T-helper 2 cell (primary cell): ENCODE measurements around the gene SLC25A47.
"Not testable (repeated sequence)": the region's sequence is repeated elsewhere in the genome, so short reads cannot be mapped to it uniquely, and the experiment has no call there.

ENCODE experiments used
- DNase-seq, 5 experiments: peaks; one replicate each; pipeline versions ENCODE4 v3.0.0 to v3.0.0-alpha.2; 2012 to 2022

Gene SLC25A47

DNA sequence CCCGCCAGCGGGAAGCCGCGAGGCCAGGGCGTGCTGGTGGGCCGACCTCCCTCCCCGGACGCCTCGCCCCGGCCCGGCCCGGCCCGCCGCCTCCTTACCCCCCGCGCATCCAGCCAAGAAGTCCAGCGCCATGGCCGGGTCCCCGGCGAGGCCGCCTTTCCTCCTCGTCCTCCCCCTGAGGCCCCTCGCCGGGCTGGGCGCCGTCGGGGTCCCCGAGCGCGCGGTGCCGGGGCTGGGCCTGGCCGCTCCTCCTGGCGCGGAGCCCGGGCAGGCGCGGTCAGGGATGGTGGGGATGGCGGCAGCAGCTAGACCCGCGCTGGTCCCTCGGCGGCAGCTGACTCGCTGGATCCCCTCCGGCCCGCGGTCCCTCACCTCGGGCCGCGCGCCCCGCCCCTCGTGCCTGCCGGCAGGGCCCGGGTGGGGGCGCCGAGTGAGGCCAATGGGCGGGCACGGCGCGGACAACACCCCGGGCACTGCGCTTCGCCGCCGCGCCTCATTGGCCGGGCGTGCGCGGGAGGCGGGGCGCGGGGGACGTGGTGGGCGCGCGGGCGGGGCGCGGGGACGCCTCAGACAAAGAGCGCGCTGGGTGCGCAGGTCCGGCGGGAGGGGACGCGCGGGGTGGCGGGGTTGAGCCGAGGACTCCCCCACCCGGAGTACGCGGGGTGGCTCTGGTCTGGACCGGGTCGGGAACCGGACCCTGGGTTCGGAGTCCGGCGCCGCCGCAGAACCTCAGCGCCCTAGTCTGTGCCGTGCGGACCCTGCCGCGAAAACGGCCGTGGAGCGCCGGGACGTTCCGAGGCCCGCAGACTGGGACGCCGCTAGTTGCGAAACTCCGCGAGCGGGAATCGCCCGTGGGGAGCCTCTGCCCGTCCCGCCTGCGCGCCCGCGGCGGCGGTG is 16.8 kb upstream of the SLC25A47 start, which contains the start of gene SLC25A29:
TSS of gene SLC25A29 (minus strand) at position 344 of the 897 bp plus-strand sequence. CDS start at position 132, 212 bp downstream.
- DNase-seq, result peak; percentile 38 to 91 (median 62)

DNA sequence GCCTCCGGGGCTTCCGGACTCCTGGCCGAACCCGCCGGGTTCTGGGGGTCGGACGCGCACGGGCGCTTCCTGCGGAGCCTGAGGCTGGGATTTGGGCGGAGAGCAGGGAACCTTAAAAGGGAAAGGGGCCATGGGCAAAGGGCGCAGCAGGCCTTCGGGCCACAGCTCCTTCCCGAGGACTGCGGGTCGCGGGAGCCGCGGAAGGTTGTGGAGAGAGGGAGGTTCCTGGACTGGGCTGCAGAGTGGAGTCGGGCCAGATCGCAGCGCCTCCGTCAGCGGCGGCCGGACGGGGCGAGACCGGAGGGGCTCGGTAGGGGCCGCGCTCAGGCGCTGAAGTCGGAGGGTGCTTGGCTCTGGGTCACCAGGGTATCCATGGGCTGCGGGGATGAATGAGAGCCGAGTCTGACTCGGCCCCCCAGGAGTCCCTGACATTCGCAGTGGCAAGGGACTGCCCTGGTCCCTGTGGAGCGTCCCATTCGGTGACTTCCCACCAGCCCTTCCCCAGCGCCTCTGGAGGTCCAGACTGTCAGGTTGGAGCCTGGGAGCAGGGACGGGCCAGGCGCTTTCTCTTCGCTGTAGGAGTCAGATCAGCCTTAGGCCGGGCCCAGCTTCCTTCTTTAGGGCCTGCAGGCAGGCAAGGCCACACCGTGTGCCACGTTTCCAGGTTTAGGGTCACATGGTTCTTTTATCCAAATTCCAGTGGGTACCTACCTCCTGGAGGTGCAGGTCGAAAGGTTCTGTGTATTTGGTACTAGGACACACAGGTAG is 16.0 kb upstream of the SLC25A47 start:
- DNase-seq, result no peak

DNA sequence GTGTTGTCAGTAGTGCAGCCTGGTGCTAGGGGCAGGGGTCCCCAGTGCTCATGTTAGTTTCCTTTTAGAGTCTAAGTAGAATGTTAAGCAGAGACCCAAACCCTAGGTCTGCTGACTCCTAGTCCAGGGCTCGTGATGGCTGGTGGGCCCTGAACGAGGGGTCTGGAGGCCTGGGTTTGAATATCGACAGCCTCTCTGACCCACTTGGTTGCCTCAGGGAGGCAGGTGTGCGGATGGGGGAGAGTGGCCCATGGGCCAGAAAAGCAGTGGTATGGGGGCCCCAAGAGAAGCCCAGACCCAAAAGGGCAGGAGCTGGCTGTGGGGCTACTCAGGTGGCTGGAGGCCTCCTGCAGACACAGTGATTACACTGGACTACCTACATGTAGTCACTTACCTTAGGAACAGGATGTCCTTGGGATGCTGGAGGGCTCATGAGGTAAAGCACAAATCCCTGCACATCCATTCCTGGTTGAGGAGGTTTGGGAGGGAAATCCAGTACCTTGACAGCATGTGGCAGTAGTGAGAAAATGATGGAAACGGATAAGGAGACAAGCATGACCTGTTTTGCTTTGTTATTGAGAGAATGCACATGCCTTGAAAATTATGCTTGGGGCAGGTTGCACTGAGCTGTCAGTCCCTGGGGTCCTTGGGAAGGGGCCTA is 15.2 kb upstream of the SLC25A47 start:
- no peak for DNase-seq

DNA sequence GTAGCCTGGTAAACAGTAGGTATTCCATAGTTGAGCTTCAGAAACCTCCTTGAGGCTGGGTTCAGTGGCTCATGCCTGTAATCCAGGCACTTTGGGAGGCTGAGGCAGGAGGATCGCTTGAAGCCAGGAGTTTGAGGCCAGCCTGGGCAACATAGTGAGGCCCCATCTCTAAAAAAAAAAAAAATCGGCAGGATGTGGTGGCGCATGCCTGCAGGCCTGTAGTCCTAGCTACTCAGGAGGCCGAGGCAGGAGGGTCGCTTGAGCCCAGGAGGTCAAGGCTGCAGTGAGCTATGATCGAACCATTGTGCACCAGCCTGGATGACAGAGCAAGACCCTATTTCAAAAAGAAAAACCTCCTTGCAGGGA is 14.7 kb upstream of the SLC25A47 start:
- DNase-seq, result not testable (repeated sequence)

DNA sequence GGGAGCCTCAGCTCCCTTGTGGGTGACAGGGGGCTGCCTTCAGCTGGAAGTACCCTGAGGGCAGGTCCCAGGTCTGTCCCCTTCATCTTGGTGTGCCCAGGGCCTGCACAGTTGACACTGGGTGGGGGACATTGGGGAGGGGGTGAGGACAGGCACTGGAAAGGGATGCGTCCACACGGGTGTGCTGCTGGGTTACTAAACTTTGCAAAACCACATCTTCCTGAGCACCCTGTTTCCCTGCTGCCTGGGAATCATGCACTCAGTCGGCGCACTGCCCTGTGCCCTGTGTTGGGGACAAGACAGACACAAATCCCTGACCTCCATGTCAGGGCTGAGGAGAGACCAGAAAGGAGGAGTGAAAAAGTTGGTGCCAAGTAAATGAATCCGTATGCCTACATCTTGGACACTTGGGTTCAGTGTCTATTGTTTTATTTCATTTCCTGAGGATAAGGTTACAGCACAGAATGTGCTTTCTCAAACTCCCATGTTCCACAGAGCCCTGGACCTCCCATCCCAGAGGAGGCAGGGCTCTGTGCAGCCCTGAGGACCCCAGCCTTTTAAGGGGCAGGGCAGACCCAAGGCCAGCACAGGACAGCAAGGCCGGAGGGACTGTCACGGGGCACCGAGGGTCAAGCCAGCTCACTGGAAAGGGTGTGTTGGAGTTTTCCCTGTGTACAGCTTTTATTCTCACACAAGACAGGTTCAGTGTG is 14.0 kb upstream of the SLC25A47 start:
- no peak for DNase-seq

DNA sequence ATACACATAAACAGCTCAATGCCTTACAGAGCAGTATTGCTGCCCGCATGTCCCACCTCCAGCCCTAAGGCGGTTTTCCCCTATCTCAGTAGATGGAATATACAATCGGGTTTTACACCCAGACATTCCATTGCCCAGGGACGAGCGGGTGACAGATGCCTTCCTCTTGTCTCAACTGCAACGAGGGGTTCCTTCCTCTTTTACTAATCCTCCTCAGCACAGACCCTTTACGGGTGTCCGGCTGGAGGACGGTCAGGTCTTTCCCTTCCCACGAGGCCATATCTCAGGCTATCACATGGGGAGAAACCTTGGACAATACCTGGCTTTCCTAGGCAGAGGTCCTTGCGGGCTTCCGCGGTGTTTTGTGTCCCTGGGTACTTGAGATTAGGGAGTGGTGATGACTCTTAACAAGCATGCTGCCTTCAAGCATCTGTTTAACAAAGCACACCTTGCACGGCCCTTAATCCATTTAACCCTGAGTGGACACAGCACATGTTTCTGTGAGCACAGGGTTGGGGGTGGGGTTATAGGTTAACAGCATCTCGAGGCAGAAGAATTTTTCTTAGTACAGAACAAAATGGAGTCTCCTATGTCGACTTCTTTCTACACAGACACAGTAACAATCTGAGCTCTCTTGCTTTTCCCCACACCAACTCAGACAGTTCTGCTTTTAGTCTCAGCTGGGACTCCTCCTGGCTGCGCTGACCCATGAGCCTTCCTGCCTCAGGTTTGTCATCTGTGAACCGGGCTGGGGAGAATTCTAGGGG is 10.8 kb upstream of the SLC25A47 start:
- not testable (repeated sequence) for DNase-seq

DNA sequence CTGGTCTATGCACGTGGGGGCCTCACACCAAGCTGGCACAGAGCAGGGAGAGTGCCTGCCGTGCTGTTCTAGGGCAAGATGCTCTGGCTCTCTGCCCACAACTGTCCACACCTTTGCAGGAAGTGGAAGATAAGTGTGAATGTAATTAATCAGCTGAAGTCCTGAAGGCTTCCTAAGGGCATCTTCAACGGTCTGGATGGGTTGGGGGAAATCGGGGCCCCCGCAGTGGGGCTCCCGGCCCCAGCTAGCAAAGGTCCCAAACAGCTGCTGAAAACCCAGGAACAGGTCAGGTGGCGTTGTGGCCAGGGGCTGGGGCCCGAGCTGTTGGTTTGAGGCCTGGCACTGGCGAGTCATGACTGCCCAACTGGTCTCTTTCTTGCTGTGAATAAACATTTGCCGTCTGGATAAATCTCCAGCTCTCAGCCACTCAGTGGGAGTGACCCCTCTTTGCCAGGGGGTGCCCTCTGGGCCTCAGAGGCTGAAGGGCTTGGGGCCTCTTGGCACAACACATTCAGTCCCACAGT is 10.2 kb upstream of the SLC25A47 start:
- no peak for DNase-seq

DNA sequence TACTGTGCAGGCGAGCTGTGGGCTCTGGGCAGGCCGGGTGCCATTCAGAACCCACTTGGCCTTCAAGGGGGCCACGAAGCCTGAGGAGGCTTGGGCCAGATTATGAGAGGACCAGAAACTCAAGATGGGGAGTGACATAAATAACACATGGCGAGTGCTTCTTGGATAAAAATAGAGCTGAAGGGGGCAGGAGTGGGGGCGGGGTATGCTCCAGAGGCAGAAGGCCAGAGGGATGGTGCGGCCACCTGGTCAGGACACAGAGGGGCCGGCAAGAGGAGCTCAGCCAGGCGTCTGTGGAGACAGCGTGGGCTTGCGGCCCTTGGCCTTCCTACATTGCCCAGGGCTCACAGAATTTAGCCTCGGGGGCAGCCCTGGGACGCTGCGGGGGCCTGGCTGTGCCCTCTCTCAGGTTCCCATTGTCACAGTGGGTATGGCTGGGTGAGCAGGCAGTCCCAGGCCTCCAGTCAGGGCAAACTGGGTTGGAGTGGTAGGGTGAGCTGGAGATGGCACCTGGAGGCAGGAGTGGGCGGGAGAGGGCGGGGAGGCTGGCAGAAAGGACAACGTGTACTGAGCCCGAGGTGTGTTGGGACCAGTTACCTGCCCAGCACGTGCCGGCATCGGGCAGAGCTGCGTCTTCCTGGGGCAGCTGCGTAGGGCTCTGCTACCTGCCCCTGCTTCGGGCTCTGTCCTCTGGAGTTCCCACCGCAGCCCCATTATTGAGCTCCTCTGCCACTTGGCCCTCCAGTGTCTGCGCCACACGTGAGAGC is 9.5 kb upstream of the SLC25A47 start:
- no peak for DNase-seq

DNA sequence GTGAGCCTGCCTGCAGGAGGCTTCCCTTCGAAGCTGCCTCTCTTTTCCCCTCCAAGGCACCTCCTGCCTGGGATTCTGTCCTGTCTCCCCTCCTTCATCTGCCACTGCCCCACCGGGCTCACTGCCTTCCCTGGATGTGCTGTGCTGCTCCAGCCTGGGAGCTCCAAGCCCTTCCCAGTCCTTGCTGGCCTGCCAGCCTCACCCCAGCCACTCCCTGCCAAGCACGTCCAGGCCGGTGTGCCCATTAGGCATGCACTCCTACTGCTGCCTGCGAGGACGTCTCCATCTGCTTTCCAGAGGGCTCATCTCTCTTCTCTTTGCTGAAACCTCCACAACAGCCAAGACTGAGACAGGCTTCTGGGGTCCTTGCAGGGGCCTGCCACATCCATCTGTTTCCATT is 8.4 kb upstream of the SLC25A47 start:
- no peak for DNase-seq

DNA sequence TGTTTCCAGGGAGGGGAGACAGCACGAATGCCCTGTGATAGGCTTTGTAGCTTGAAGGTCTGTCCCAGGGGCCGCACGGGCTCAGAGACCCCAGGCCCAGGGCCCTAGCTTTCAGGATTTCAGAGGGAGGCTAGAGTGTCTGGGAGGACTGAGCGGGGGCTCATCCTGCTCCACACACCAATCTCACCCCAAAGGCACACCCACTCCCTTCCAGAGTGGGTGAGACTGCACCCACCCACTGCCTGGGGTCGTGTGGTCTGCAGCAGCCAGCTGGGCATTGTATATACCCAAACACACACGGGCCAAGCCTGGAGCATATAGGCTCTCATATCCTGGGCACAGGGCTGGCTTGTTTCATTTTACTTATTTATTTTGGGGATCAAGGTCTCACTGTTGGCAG is 5.8 kb upstream of the SLC25A47 start:
- DNase-seq, result no peak

DNA sequence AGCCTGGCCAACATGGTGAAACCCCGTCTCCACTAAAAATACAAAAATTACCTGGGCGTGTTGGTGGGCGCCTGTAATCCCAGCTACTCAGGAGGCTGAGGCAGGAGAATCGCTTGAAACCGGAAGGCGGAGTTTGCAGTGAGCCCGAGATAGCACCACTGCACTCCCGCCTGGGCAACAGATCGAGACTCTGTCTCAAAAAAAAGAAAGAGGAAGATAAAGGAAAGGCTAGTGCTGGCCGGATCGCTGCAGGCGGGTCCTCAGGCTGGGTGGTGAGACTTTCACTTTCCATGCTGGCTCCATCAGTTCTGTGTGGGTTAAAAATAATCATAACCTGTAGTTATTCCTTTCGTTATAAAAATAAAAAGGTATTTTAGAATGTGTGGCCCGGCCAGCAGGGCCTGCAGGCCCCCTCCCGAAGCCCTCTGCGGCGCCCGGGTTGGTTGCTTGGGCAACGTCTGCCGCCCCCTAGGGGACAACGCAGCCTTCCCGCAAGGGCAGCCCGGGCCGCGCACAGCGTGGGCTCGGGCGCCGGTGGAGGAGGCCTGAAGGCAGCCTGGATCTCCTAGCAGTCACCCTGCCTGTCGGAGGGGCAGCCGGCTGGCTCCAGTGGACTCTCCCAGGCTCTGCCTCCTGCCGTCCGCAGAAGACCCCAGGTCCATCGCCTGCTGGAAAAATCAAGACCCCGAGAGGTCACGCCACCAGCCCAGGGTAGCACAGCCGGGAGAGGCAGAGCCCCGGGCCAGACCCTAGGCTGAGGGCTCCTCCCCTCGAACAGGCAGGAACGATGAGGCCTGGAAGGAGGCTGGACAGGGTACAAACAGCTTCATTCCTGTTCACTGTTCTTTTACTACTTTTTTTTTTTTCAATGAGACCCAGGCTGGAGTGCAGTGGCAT is 5.0 kb upstream of the SLC25A47 start:
- peak; percentile 36 to 77 (median 50) for DNase-seq

DNA sequence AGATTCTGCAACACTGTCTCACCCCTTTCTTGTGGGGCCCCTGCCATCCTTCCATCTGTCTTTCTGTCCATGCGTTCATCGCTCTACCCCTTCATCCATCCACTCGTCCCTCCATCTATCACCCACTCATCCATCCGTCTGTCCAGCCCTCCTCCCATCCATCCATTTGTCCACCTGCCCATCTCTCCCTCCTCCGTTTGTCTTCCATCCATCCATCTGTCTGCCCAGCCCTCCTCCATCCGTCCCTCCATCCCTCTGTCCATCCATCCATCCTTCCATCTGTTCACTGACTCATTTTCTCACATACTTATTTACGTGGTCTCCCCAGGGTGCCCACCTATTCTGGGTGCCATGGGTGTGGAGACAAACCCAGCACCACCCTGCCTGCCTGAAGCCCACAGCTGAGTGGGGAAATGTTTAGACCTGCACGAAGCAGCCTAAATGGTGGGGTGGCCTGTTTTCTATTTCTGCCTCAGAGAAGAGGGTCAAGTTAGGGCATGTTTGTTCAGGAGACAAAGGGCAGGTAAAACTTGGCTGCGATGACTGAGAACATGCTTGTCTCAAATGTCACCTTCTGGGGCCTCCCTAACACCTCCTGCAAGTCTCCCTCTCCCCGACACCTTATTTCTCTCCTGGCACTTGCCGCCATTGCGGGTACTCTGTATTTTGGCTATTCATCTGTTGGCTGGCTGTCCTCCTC is 2.8 kb upstream of the SLC25A47 start:
- DNase-seq, result no peak

DNA sequence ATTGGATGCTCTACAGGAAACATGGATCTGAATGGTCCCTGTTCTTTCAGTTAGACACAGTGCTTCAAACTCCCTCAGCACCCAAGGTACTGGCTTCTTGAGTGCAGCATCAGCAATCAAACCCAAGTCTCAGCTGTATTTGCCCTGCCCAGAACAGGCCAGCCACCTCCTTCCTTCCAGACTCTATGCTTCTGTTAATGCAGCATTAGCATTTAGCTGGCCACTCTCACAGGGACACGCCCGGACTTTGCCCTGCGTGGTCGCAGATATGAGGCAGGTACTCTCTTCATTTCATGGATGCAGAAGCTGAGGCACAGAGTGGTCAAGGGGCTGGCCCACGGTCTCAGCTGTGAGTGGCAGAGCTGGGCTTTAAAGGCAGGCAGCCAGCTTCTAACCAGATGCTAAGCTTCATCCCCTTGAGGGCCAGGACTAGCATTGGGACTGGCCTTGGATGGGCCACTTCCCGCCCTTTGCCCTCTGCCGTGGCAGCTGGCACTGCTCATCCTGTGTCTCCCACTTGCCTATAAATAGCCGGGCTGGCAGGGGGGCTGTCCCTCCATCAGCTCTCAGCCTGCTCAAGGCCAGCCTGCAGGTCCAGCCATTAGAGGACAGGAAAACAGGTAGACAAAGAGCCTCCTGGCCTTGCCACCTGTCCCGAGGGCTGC is 1.5 kb upstream of the SLC25A47 start:
- no peak for DNase-seq

DNA sequence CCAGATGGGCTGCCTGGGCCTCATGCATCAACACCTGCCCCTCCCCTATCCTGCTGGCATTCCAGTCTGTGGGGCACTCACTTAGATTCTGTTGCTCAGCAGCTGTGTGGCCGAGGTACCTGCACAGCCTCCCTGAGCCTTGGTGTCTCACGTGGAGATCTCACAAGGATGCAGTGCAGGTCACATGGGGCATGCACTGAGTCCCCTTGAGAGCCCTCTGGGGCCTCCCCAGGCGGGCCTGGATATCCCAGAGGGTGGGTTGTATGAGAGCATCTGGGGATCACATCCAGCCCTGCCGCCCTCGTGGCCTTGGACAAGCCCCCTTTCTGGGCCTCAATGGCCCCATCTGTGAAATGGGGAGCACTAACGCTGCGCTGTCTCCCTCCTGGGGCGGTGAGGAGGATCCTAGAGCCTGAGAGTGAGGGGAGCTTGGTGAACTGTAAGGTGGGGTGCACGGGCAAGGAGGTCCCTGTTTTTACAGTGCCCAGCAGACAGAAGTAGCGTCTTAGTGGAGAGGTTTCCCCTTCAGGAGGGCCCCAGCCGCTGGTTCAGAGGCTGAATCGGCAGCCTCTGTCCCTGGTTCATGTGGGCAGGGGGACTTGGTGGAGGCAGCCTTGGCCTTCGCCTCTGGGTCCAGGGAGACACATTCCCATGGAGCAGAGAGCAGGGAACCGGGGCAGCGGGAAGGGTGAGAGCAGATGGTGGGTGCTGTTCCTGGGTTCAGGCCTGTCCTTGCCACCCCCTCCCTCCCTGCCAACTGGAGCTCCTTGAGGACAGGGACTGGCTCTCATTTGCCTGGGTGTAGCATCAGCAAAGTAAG is 791 bp upstream of the SLC25A47 start:
- no peak for DNase-seq

DNA sequence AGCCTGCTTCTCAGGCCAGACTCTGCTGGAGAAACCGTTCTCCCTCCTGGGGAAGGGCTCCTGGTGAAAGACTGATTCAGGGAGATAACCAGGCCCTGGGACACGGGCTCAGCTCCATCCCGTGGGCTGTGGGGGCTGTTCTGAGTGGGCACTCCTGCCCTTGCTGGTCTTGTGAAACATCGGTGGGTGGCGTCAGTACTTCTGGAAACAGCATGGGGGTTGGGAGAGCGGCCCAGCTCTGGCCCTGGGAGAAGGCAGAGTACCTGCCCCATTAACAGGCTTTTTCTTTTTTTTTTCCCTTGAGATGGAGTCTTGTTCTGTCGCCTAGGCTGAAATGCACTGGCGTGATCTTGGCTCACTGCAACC is 786 bp downstream of the SLC25A47 start:
- no peak for DNase-seq

DNA sequence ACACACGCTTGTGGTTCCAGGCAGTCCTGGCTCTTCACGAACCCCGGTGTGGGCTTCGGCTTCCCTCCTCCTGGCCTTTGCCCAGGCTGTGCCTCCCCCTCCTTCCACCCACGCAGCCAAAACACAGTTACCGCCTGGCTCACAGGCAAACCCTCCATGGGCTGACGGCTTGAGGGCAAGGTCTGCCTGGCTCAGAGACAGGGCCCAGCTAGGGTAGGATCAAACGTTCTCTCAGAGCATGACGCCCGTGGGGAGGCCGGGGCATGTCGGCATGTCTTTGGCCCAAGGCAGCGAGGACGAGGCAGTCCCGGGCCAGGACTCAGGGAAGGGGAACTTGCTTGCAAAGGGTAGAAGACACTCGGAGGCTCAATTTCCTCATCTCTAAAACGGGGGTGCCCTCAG is 2.1 kb downstream of the SLC25A47 start:
- no peak for DNase-seq

DNA sequence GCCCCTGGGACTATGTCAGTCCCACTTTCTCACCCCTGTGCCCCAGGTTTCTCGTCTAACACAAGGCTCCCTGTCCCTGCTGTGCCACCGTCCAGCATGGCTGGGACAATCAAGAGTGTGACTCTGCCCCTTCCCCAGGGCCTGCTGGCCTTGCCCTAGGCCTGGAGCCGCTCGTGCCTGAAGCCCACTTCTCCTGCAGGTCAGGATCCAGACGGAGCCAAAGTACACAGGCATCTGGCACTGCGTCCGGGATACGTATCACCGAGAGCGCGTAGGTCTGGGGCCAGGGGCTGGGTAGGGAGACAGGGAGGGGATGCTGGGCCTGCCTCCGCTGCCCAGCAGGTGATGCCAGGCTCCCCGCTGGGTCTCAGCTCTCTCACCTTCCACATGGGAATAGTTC is 2.8 kb downstream of the SLC25A47 start:
- DNase-seq, result no peak

DNA sequence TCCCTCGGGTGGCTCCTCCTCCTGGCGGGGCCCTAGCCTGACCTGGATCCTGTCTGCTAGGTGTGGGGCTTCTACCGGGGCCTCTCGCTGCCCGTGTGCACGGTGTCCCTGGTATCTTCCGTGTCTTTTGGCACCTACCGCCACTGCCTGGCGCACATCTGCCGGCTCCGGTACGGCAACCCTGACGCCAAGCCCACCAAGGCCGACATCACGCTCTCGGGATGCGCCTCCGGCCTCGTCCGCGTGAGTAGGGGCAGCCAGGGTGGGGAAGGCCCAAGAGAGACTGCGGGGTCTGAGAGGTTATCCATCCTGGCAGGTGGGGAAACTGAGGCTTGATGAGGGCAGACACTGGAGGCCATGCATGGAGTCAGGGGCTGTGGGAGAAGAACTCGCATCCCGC is 4.0 kb downstream of the SLC25A47 start:
- no peak for DNase-seq
